ENCODE data around the gene PEA15. TPM values are rescaled to one million over a fixed set of nuclear protein-coding genes. Genes with fewer than 3 reads are reported as not detected.

PEA15 gene
- polyA plus RNA-seq, 4 donors: 15.2 to 116 (median 47.9) TPM

DNA sequence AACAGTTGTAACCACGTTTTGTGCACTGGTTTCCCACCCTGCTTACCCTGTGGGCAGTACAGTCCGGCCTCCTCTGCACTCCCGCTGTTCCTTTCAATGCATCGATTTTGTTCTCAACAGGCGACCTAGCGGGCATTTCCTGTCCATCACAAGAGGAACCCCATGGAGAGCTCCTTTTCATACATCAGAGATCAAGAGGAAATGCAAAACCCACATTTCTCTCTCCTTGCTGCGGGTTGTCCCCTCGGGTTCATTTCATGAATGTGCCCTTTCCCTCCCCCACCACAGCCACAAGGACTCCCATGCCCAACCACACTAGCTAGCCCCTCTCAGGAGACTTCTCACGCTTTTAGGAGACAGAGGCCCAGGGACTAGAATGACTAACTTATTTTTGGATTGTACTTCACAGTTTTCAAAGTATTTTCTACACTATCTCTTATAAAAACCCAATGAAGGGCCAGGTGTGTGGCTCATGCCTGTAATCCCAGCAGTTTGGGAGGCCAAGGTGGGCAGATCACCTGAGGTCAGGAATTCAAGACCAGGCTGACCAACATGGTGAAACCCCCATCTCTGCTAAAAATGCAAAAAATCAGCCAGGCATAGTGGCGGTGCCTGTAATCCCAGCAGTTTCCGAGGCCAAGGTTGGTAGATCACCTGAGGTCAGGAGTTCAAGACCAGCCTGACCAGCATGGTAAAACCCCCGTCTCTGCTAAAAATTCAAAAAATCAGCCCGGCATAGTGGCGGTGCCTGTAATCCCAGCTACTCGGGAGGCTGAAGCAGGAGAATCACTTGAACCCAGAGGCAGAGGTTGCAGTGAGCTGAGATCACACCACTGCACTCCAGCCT is 35.4 kb upstream of the PEA15 start:
- no peak for FAIRE-seq
- Histone ChIP-seq H3K27ac (ENCODE audit: low read depth in 1 of 3, low read length in 2 of 3) (no peak overlapping the region), H3K27me3 (ENCODE audit: control insufficient read depth in 3 of 3, insufficient read depth in 3 of 3, low read length in 3 of 3) (peaks cover 0 to 8% (median 0%) of the 10 kb centered on the region in 3 donors), H3K9me3 (ENCODE audit: control insufficient read depth in 2 of 2, insufficient read depth in 1 of 2, low read depth in 1 of 2, low read length in 1 of 2) (no peaks in the 10 kb centered on the region), H3K4me3 (ENCODE audit: low read depth in 1 of 3, low read length in 3 of 3) (no peak overlapping the region), H3K36me3 (ENCODE audit: control insufficient read depth in 3 of 3, insufficient read depth in 2 of 3, low read depth in 1 of 3, low read length in 3 of 3) (no peaks in the 10 kb centered on the region), H3K4me1 (ENCODE audit: control insufficient read depth in 3 of 3, insufficient read depth in 2 of 3, low read depth in 1 of 3, low read length in 2 of 3) (no peaks in the 10 kb centered on the region)
- no peak for DNase-seq
- WGBS, 3 donors: 51 to 70% (median 68%) methylated on average over 15 of the region's 15 CpGs

DNA sequence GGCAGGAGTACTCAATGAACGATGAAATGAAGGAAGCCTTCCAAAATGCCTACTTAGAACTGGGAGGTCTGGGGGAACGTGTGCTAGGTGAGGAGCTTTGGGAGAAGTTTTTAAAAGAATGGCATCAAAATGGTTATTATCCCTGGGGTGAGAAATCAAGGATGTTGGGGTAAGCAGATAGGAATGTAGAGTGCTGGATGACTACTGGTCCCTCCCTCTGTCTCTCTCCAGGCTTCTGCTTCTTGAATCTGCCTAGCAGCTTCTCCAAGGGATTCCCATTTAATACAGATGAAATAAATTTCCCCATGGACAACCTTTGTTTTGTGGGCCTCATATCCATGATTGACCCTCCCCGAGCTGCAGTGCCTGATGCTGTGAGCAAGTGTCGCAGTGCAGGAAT is 33.8 kb upstream of the PEA15 start:
- Histone ChIP-seq H3K27me3 (ENCODE audit: control insufficient read depth in 3 of 3, insufficient read depth in 3 of 3, low read length in 3 of 3) (peaks cover 0 to 8% (median 0%) of the 10 kb centered on the region in 3 donors), H3K36me3 (ENCODE audit: control insufficient read depth in 3 of 3, insufficient read depth in 2 of 3, low read depth in 1 of 3, low read length in 3 of 3) (no peaks in the 10 kb centered on the region), H3K27ac (ENCODE audit: low read depth in 1 of 3, low read length in 2 of 3) (no peak overlapping the region), H3K4me3 (ENCODE audit: low read depth in 1 of 3, low read length in 3 of 3) (no peak overlapping the region), H3K4me1 (ENCODE audit: control insufficient read depth in 3 of 3, insufficient read depth in 2 of 3, low read depth in 1 of 3, low read length in 2 of 3) (no peaks in the 10 kb centered on the region), H3K9me3 (ENCODE audit: control insufficient read depth in 2 of 2, insufficient read depth in 1 of 2, low read depth in 1 of 2, low read length in 1 of 2) (no peaks in the 10 kb centered on the region)
- 85 to 95% (median 85%) methylated on average over 4 of the region's 4 CpGs for WGBS, 3 donors
- FAIRE-seq: no peak
- DNase-seq: no peak

DNA sequence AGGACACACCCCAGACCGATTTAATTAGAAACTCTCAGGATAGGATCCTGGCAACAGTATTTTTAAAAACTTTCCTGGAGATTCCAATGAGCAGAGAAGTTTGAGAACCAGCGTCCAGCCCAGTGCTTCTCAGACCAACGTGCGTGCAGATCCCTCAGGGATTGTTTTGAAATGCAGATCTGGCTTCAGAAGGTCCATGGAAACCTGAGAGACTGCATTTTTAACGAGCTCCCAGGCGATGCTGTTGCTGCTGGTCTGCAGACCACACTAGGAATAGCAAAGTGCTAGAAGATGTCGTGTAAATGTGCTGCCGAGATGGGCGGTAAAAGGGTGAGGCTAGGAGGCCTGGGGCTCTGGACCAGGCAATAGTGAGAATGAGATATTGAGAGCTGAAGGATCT is 33.2 kb upstream of the PEA15 start:
- H3K4me1 ChIP-seq (ENCODE audit: control insufficient read depth in 3 of 3, insufficient read depth in 2 of 3, low read depth in 1 of 3, low read length in 2 of 3): no peaks in the 10 kb centered on the region
- FAIRE-seq: no peak
- DNase-seq: no peak
- H3K4me3 ChIP-seq (ENCODE audit: low read depth in 1 of 3, low read length in 3 of 3): no peak overlapping the region
- H3K27ac ChIP-seq (ENCODE audit: low read depth in 1 of 3, low read length in 2 of 3): no peak overlapping the region
- no peaks in the 10 kb centered on the region for H3K9me3 ChIP-seq (ENCODE audit: control insufficient read depth in 2 of 2, insufficient read depth in 1 of 2, low read depth in 1 of 2, low read length in 1 of 2)
- 68 to 77% (median 76%) methylated on average over 9 of the region's 9 CpGs for WGBS, 3 donors
- peaks cover 0 to 8% (median 0%) of the 10 kb centered on the region in 3 donors for H3K27me3 ChIP-seq (ENCODE audit: control insufficient read depth in 3 of 3, insufficient read depth in 3 of 3, low read length in 3 of 3)
- no peaks in the 10 kb centered on the region for H3K36me3 ChIP-seq (ENCODE audit: control insufficient read depth in 3 of 3, insufficient read depth in 2 of 3, low read depth in 1 of 3, low read length in 3 of 3)

DNA sequence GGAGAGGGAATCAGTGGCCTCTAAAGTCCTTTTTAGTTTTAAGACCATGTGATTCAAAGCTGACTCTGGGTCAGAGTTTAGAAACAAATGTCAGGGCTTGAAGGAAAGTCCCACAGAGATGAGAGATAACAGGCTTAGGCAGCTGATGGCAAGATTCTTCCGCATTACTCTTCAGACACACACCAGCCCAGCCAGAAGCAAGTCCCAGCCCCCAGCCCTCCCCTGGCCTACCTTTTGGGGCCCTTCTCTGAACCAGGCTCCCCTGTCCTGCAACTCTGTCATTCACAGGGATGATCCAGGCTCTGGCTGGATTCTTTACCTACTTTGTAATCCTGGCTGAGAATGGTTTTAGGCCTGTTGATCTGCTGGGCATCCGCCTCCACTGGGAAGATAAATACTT is 28.0 kb upstream of the PEA15 start:
- H3K27me3 ChIP-seq (ENCODE audit: control insufficient read depth in 3 of 3, insufficient read depth in 3 of 3, low read length in 3 of 3): peaks cover 0 to 4% (median 0%) of the 10 kb centered on the region in 3 donors
- no peak overlapping the region for H3K27ac ChIP-seq (ENCODE audit: low read depth in 1 of 3, low read length in 2 of 3)
- no peak for FAIRE-seq
- no peaks in the 10 kb centered on the region for H3K9me3 ChIP-seq (ENCODE audit: control insufficient read depth in 2 of 2, insufficient read depth in 1 of 2, low read depth in 1 of 2, low read length in 1 of 2)
- H3K4me1 ChIP-seq (ENCODE audit: control insufficient read depth in 3 of 3, insufficient read depth in 2 of 3, low read depth in 1 of 3, low read length in 2 of 3): no peaks in the 10 kb centered on the region
- WGBS, 3 donors: 87 to 97% (median 93%) methylated on average over 2 of the region's 2 CpGs
- H3K4me3 ChIP-seq (ENCODE audit: low read depth in 1 of 3, low read length in 3 of 3): no peak overlapping the region
- no peaks in the 10 kb centered on the region for H3K36me3 ChIP-seq (ENCODE audit: control insufficient read depth in 3 of 3, insufficient read depth in 2 of 3, low read depth in 1 of 3, low read length in 3 of 3)
- no peak for DNase-seq

DNA sequence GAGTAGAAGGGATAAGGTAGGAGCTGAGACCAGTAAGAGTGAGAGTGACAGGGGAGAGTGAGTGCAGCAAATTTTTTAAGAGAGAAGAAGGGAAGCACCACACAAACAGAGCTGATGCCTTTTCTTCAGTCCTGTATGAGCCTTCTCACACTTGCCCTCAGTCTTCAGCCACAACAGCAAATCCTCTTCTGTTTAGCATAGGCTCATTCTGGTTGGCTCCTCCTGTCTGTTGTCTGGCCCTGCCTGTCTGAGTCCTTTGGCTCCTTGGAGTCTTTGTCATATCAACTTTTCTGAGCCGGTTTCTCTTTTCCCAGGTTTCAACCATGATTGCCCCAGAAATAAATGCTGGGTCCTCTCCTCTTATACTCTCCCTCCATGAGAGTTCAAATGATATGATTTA is 27.5 kb upstream of the PEA15 start:
- Histone ChIP-seq H3K27me3 (ENCODE audit: control insufficient read depth in 3 of 3, insufficient read depth in 3 of 3, low read length in 3 of 3) (peaks cover 0 to 2% (median 0%) of the 10 kb centered on the region in 3 donors), H3K27ac (ENCODE audit: low read depth in 1 of 3, low read length in 2 of 3) (no peak overlapping the region), H3K4me3 (ENCODE audit: low read depth in 1 of 3, low read length in 3 of 3) (no peak overlapping the region), H3K4me1 (ENCODE audit: control insufficient read depth in 3 of 3, insufficient read depth in 2 of 3, low read depth in 1 of 3, low read length in 2 of 3) (no peaks in the 10 kb centered on the region), H3K9me3 (ENCODE audit: control insufficient read depth in 2 of 2, insufficient read depth in 1 of 2, low read depth in 1 of 2, low read length in 1 of 2) (no peaks in the 10 kb centered on the region), H3K36me3 (ENCODE audit: control insufficient read depth in 3 of 3, insufficient read depth in 2 of 3, low read depth in 1 of 3, low read length in 3 of 3) (no peaks in the 10 kb centered on the region)
- FAIRE-seq (no peak), DNase-seq (no peak)
- 74 to 90% (median 75%) methylated on average over 1 of the region's 1 CpG for WGBS, 3 donors

DNA sequence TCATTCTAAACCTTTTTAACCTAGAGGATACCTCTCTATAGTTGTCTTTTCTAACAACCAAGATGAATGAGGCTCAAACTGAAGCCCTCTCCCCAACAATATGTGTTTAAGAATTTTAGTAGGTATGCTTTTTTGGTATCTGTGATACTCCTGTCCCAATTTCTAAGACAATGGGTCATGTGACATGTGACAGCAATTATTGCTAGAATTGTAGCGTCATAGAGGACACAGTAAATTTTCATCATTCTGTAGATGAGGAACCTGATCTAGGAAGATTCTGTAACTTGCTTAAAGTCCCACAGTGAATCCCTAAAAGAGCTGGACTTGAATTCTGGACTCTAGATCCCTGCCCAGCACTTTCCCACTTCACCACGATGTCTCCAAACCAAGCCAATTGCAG is 26.5 kb upstream of the PEA15 start:
- no peaks in the 10 kb centered on the region for H3K36me3 ChIP-seq (ENCODE audit: control insufficient read depth in 3 of 3, insufficient read depth in 2 of 3, low read depth in 1 of 3, low read length in 3 of 3)
- no peaks in the 10 kb centered on the region for H3K9me3 ChIP-seq (ENCODE audit: control insufficient read depth in 2 of 2, insufficient read depth in 1 of 2, low read depth in 1 of 2, low read length in 1 of 2)
- H3K4me1 ChIP-seq (ENCODE audit: control insufficient read depth in 3 of 3, insufficient read depth in 2 of 3, low read depth in 1 of 3, low read length in 2 of 3): no peaks in the 10 kb centered on the region
- no peak overlapping the region for H3K4me3 ChIP-seq (ENCODE audit: low read depth in 1 of 3, low read length in 3 of 3)
- FAIRE-seq: no peak
- H3K27ac ChIP-seq (ENCODE audit: low read depth in 1 of 3, low read length in 2 of 3): no peak overlapping the region
- 83 to 96% (median 84%) methylated on average over 2 of the region's 2 CpGs for WGBS, 3 donors
- no peak for DNase-seq
- no peaks in the 10 kb centered on the region for H3K27me3 ChIP-seq (ENCODE audit: control insufficient read depth in 3 of 3, insufficient read depth in 3 of 3, low read length in 3 of 3)

DNA sequence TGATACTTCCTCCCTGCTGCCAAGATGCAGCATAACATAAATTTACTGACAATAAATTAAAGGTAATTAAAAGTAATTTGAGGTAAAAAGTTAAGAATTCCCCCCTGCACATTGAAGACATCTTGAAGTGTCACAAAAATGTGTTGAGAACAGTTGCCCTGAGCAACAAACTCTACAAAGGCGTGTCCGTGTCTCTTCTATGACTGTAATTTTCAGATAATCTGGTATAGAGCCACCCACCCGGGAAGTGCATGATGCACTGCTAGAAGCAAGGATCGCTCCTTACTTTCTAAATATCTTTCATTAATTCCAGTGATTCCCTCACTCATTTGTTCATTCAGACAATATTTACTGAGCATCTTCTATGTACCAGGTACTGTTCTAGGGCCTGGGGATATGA is 25.8 kb upstream of the PEA15 start:
- Histone ChIP-seq H3K9me3 (ENCODE audit: control insufficient read depth in 2 of 2, insufficient read depth in 1 of 2, low read depth in 1 of 2, low read length in 1 of 2) (no peaks in the 10 kb centered on the region), H3K27ac (ENCODE audit: low read depth in 1 of 3, low read length in 2 of 3) (no peak overlapping the region), H3K36me3 (ENCODE audit: control insufficient read depth in 3 of 3, insufficient read depth in 2 of 3, low read depth in 1 of 3, low read length in 3 of 3) (no peaks in the 10 kb centered on the region), H3K4me1 (ENCODE audit: control insufficient read depth in 3 of 3, insufficient read depth in 2 of 3, low read depth in 1 of 3, low read length in 2 of 3) (no peaks in the 10 kb centered on the region), H3K4me3 (ENCODE audit: low read depth in 1 of 3, low read length in 3 of 3) (no peak overlapping the region), H3K27me3 (ENCODE audit: control insufficient read depth in 3 of 3, insufficient read depth in 3 of 3, low read length in 3 of 3) (no peaks in the 10 kb centered on the region)
- FAIRE-seq (no peak), DNase-seq (no peak)
- WGBS, 3 donors: 56 to 81% (median 72%) methylated on average over 4 of the region's 4 CpGs

DNA sequence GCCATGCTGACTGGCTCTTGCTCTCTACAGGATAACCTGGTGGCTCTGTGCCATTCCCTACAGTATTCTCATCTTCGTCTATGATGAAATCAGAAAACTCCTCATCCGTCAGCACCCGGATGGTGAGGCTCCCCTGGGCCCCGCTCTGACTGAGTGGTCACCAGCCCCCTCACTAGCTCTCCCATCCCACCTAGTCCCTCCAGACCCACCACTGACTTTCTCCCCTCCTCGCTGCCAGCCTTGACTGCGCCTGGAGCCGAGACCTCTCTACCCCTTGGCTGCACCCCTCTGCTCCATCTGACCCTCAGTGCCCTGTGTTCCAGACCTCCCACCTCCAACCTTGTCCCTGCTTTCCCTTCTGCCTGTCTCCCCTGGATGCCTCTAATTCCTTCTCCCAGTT is 18.9 kb upstream of the PEA15 start:
- H3K27ac ChIP-seq (ENCODE audit: low read depth in 1 of 3, low read length in 2 of 3): no peak overlapping the region
- no peak for DNase-seq
- no peak overlapping the region for H3K4me3 ChIP-seq (ENCODE audit: low read depth in 1 of 3, low read length in 3 of 3)
- WGBS, 3 donors: 84 to 90% (median 87%) methylated on average over 7 of the region's 7 CpGs
- H3K27me3 ChIP-seq (ENCODE audit: control insufficient read depth in 3 of 3, insufficient read depth in 3 of 3, low read length in 3 of 3): no peaks in the 10 kb centered on the region
- H3K4me1 ChIP-seq (ENCODE audit: control insufficient read depth in 3 of 3, insufficient read depth in 2 of 3, low read depth in 1 of 3, low read length in 2 of 3): peaks cover 0 to 3% (median 0%) of the 10 kb centered on the region in 3 donors
- H3K36me3 ChIP-seq (ENCODE audit: control insufficient read depth in 3 of 3, insufficient read depth in 2 of 3, low read depth in 1 of 3, low read length in 3 of 3): no peaks in the 10 kb centered on the region
- no peak for FAIRE-seq
- no peaks in the 10 kb centered on the region for H3K9me3 ChIP-seq (ENCODE audit: control insufficient read depth in 2 of 2, insufficient read depth in 1 of 2, low read depth in 1 of 2, low read length in 1 of 2)

DNA sequence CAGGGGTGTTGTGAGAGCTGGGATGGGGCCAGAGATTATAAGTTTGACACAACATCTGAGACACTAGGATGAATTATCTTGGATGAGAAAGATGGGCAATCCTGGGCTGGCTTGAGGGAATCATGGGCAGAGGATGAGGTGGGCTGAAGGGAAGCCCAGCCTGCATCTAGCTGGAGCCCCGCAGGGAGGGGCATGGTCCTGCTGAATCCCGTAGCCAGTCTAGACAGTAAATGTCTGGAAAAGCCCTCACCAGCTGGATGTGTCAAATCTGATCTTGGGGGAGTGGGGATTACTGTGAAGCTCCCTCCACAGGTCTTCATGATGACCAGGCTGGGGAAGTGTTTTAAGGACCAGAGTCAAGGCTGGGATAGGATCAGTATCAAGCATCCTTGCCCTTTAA is 18.5 kb upstream of the PEA15 start:
- Histone ChIP-seq H3K27me3 (ENCODE audit: control insufficient read depth in 3 of 3, insufficient read depth in 3 of 3, low read length in 3 of 3) (no peaks in the 10 kb centered on the region), H3K36me3 (ENCODE audit: control insufficient read depth in 3 of 3, insufficient read depth in 2 of 3, low read depth in 1 of 3, low read length in 3 of 3) (no peaks in the 10 kb centered on the region), H3K4me1 (ENCODE audit: control insufficient read depth in 3 of 3, insufficient read depth in 2 of 3, low read depth in 1 of 3, low read length in 2 of 3) (peaks cover 0 to 3% (median 0%) of the 10 kb centered on the region in 3 donors), H3K9me3 (ENCODE audit: control insufficient read depth in 2 of 2, insufficient read depth in 1 of 2, low read depth in 1 of 2, low read length in 1 of 2) (no peaks in the 10 kb centered on the region), H3K27ac (ENCODE audit: low read depth in 1 of 3, low read length in 2 of 3) (no peak overlapping the region), H3K4me3 (ENCODE audit: low read depth in 1 of 3, low read length in 3 of 3) (no peak overlapping the region)
- WGBS, 3 donors: 72 to 81% (median 78%) methylated on average over 2 of the region's 2 CpGs
- no peak for DNase-seq
- no peak for FAIRE-seq
